Neutrophil (primary cell): ENCODE data around the gene OSBPL10.

Experiments
- H3K27ac ChIP-seq: fragments of 200-600 bp; sonication (generic); 2 replicates; pipeline ENCODE4 v1.5.1; 2016; ENCODE audit warnings: mild to moderate bottlenecking, moderate library complexity
- H3K27me3 ChIP-seq: fragments of 200-600 bp; sonication (generic); 2 replicates; pipeline ENCODE4 v1.6.0; 2016; ENCODE audit warnings: mild to moderate bottlenecking
- H3K36me3 ChIP-seq: fragments of 200-600 bp; sonication (generic); 2 replicates; pipeline ENCODE4 v1.5.1; 2017
- H3K4me1 ChIP-seq, 2 experiments: fragments of 200-600 bp in 1 of 2; sonication (generic) in 1 of 2; 1 replicate in 1 of 2; 2 replicates in 1 of 2; pipeline versions ENCODE4 v1.5.1 to v1.6.1; 2013 to 2016; ENCODE audit warnings: low read depth in 1 of 2, low read length in 1 of 2, mild to moderate bottlenecking in 1 of 2, moderate library complexity in 1 of 2; ENCODE audit not compliant: control insufficient read depth in 1 of 2, insufficient read depth in 1 of 2
- H3K4me3 ChIP-seq, 2 experiments: fragments of 200-600 bp in 1 of 2; sonication (generic) in 1 of 2; 1 replicate in 1 of 2; 2 replicates in 1 of 2; pipeline ENCODE4 v1.5.1; 2013 to 2016; ENCODE audit warnings: low read depth in 1 of 2, low read length in 1 of 2, mild to moderate bottlenecking in 1 of 2, moderate library complexity in 1 of 2
- H3K9me3 ChIP-seq: fragments of 200-600 bp; sonication (generic); 2 replicates; pipeline ENCODE4 v1.5.1; 2016
- TF ChIP-seq, protein P1 (sequence below): fragments of 200-600 bp; sonication (generic); IDR thresholded peaks from 2 replicates; pipeline ENCODE4 v1.5.1; 2016; ENCODE audit warnings: antibody characterized with exemption

The OSBPL10 gene

GRCh38 chr3:31890742-31891469, 90.2 kb downstream of the OSBPL10 start:
- Histone ChIP-seq H3K4me3 (no peak overlapping the region), H3K9me3 (no peaks in the 10 kb centered on the region), H3K36me3 (no peaks in the 10 kb centered on the region), H3K4me1 (no peaks in the 10 kb centered on the region), H3K27ac (no peak overlapping the region), H3K27me3 (no peaks in the 10 kb centered on the region)
- TF ChIP-seq, protein P1, sequence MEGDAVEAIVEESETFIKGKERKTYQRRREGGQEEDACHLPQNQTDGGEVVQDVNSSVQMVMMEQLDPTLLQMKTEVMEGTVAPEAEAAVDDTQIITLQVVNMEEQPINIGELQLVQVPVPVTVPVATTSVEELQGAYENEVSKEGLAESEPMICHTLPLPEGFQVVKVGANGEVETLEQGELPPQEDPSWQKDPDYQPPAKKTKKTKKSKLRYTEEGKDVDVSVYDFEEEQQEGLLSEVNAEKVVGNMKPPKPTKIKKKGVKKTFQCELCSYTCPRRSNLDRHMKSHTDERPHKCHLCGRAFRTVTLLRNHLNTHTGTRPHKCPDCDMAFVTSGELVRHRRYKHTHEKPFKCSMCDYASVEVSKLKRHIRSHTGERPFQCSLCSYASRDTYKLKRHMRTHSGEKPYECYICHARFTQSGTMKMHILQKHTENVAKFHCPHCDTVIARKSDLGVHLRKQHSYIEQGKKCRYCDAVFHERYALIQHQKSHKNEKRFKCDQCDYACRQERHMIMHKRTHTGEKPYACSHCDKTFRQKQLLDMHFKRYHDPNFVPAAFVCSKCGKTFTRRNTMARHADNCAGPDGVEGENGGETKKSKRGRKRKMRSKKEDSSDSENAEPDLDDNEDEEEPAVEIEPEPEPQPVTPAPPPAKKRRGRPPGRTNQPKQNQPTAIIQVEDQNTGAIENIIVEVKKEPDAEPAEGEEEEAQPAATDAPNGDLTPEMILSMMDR: no peak

- Histone ChIP-seq H3K9me3 (no peaks in the 10 kb centered on the region), H3K36me3 (no peaks in the 10 kb centered on the region), H3K27me3 (no peaks in the 10 kb centered on the region), H3K4me3 (no peak overlapping the region), H3K4me1 (no peaks in the 10 kb centered on the region), H3K27ac (no peak overlapping the region)
- TF ChIP-seq, protein P1: no peak
Observed at GRCh38 chr3:31890007-31890406, 91.1 kb downstream of the OSBPL10 start.

GRCh38 chr3:31885235-31885634, 95.8 kb downstream of the OSBPL10 start:
- Histone ChIP-seq H3K4me3 (no peak overlapping the region), H3K27me3 (no peaks in the 10 kb centered on the region), H3K36me3 (no peaks in the 10 kb centered on the region), H3K27ac (no peak overlapping the region), H3K9me3 (no peaks in the 10 kb centered on the region), H3K4me1 (peaks cover 0 to 4% of the 10 kb centered on the region in 2 experiments)
- TF ChIP-seq, protein P1: no peak

- no peaks in the 10 kb centered on the region for H3K9me3 ChIP-seq
- no peaks in the 10 kb centered on the region for H3K36me3 ChIP-seq
- H3K27ac ChIP-seq: no peak overlapping the region
- no peaks in the 10 kb centered on the region for H3K27me3 ChIP-seq
- H3K4me3 ChIP-seq: no peak overlapping the region
- TF ChIP-seq, protein P1: no peak
- peaks cover 0 to 4% of the 10 kb centered on the region in 2 experiments for H3K4me1 ChIP-seq
Observed at GRCh38 chr3:31884251-31884650, 96.8 kb downstream of the OSBPL10 start.

DNA sequence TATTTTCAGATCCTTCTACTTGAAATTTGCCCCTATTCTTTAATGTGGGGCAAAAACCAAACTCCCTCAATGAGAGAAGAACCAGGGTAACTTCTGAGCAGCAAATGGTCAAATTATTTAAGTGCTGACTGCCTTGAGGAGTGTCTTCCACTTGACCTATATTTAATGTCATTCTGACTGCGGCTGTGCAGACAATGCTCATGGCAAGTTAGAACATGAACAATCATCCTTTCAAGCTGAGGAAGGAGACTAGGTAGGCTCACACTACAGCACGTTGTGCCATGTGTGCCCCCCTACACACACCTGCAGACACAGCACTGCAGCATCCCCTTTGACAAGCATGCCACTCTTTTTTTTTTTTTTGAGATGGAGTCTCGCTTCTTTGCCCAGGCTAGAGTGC, 98.2 kb downstream of the OSBPL10 start:
- TF ChIP-seq, protein P1: no peak
- Histone ChIP-seq H3K36me3 (no peaks in the 10 kb centered on the region), H3K4me3 (no peak overlapping the region), H3K27ac (no peak overlapping the region), H3K4me1 (peaks cover 0 to 4% of the 10 kb centered on the region in 2 experiments), H3K9me3 (no peaks in the 10 kb centered on the region), H3K27me3 (no peaks in the 10 kb centered on the region)
